Tibial nerve (tissue), 4 donors: ENCODE results near the gene TNFAIP2.

Experiments
- CTCF ChIP-seq, 5 experiments: fragments of 200-600 bp in 3 of 5; fragments of 450-650 bp in 2 of 5; sonication (generic) in 3 of 5; IDR thresholded peaks; one replicate each; pipeline ENCODE4 v1.5.1; 2016 to 2019; ENCODE audit warnings: antibody characterized with exemption in 5 of 5, mild to moderate bottlenecking in 3 of 5, moderate library complexity in 2 of 5
- EP300 ChIP-seq, 2 donors: sonication (generic); formaldehyde crosslinking; IDR thresholded peaks; one replicate each; pipeline ENCODE4 v1.6.1; 2017; ENCODE audit warnings: antibody characterized with exemption in 2 of 2, mild to moderate bottlenecking in 1 of 2

- TF ChIP-seq CTCF (IDR thresholded peaks at IDR 0.05) = no peak
- TF ChIP-seq EP300 (IDR thresholded peaks at IDR 0.05) = peak in 1 of 2 donors; percentile 66
Measured at GRCh38 chr14:103118018-103118662, 5.1 kb upstream of the TNFAIP2 start.
